Sigmoid colon (tissue), 7 donors: ENCODE measurements around the gene XPO1. TPM values are rescaled to one million over a fixed set of nuclear protein-coding genes. Genes with fewer than 3 reads are reported as not detected.
A peak's percentile ranks its signal among the peaks of the same experiment; 100 is the strongest.
"Not testable (repeated sequence)": the region's sequence is repeated elsewhere in the genome, so short reads cannot be mapped to it uniquely, and the experiment has no call there.

Experiments
- DNase-seq: peaks from one replicate; pipeline ENCODE4 v3.0.0-alpha.2; 2019
- H3K27ac ChIP-seq, 4 donors: fragments of 200-600 bp; sonication (generic); one replicate each; pipeline ENCODE4 v1.5.1; 2016 to 2019; ENCODE audit warnings: mild to moderate bottlenecking in 1 of 4
- H3K27me3 ChIP-seq, 3 donors: fragments of 200-600 bp; sonication (generic); one replicate each; pipeline ENCODE4 v1.5.1; 2019; ENCODE audit warnings: mild to moderate bottlenecking in 1 of 3
- H3K36me3 ChIP-seq, 4 donors: fragments of 200-600 bp; sonication (generic); one replicate each; pipeline ENCODE4 v1.5.1; 2016 to 2019
- H3K4me1 ChIP-seq, 4 donors: fragments of 200-600 bp; sonication (generic); one replicate each; pipeline ENCODE4 v1.5.1; 2017 to 2019
- H3K4me3 ChIP-seq, 4 donors: fragments of 200-600 bp; sonication (generic); one replicate each; pipeline ENCODE4 v1.5.1; 2017 to 2019; ENCODE audit warnings: mild to moderate bottlenecking in 2 of 4, moderate library complexity in 1 of 4
- H3K9me3 ChIP-seq, 4 donors: fragments of 200-600 bp in 3 of 4; sonication (generic) in 3 of 4; one replicate each; pipeline versions ENCODE4 v1.5.1 to v1.6.1; 2013 to 2019
- EP300 ChIP-seq, 4 donors: sonication (generic); formaldehyde crosslinking; IDR thresholded peaks; one replicate each; pipeline ENCODE4 v1.6.1; 2017; ENCODE audit warnings: antibody characterized with exemption in 4 of 4
- POLR2A ChIP-seq, 2 donors: fragments of 450-650 bp; IDR thresholded peaks; one replicate each; pipeline ENCODE4 v1.6.1; 2016; ENCODE audit warnings: antibody characterized with exemption in 2 of 2, mild to moderate bottlenecking in 2 of 2, moderate library complexity in 2 of 2
- POLR2AphosphoS5 ChIP-seq, 4 donors: sonication (generic); formaldehyde crosslinking; IDR thresholded peaks; one replicate each; pipeline ENCODE4 v1.6.1; 2017; ENCODE audit warnings: antibody characterized with exemption in 4 of 4
- WGBS, 2 donors: extraction: QIAGEN DNeasy Blood & Tissue Kit; methylation state at CpG; one replicate each; pipeline ENCODE4 v1.1.7; 2013; 5-methylcytosine and 5-hydroxymethylcytosine counted together
- intact Hi-C: fragments of 100-400 bp; cut with DNase I; formaldehyde crosslinking; loops from one replicate; pipeline ENCODE4 v1.15.1; 2023
- polyA plus RNA-seq, 3 donors: library from polyadenylated mRNA; stranded (reverse); fragments of 200-250 nt; gene quantifications; one replicate each; pipeline ENCODE4 v1.2.3, GENCODE V29; 2013
- total RNA-seq, 4 donors: library from RNA; depleted of rRNA; stranded (reverse); fragments of >200 nt; gene quantifications; one replicate each; pipeline ENCODE4 v1.1.0, GENCODE V29; 2016
- TF ChIP-seq, protein P1 (sequence below), 4 experiments: fragments of 450-650 bp in 3 of 4; fragments of 200-600 bp in 1 of 4; IDR thresholded peaks; one replicate each; pipeline ENCODE4 v1.5.1; 2016 to 2019; ENCODE audit warnings: antibody characterized with exemption in 4 of 4, mild to moderate bottlenecking in 3 of 4, moderate library complexity in 2 of 4
- donor health status: healthy with polysubstance abuse.
- donor health status: Bipolar disorder and iron deficiency.
- donor health status: healthy.

The XPO1 gene
- total and polyA plus RNA-seq, 7 donors = 23.4 to 460 (median 90.6) TPM

DNA sequence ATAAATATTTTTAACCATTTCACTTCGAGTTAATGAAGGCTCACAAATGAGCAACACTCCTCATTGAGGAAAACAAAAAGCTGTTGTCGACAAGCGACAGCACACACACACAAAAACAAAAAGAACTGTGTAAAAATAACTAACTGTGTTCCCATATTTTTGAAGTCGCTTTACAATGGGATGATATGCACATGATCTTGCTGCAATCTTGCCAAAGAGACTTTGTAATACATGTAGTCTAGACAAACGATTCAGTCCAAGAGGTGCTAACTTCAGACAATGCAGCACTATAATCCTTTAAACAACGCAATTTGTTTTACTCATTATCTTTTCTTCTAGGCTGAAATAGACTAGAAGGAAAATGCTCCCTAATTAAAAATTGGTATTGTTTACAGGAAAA, 60.1 kb downstream of the XPO1 start:
- no peaks in the 10 kb centered on the region for H3K9me3 ChIP-seq
- H3K4me1 ChIP-seq = no peaks in the 10 kb centered on the region
- H3K27ac ChIP-seq = no peak overlapping the region
- H3K36me3 ChIP-seq = peaks cover 0 to 64% (median 23%) of the 10 kb centered on the region in 4 donors
- intact Hi-C loops = no loop called here
- no peak overlapping the region for H3K4me3 ChIP-seq
- no peaks in the 10 kb centered on the region for H3K27me3 ChIP-seq
- TF ChIP-seq, protein P1, sequence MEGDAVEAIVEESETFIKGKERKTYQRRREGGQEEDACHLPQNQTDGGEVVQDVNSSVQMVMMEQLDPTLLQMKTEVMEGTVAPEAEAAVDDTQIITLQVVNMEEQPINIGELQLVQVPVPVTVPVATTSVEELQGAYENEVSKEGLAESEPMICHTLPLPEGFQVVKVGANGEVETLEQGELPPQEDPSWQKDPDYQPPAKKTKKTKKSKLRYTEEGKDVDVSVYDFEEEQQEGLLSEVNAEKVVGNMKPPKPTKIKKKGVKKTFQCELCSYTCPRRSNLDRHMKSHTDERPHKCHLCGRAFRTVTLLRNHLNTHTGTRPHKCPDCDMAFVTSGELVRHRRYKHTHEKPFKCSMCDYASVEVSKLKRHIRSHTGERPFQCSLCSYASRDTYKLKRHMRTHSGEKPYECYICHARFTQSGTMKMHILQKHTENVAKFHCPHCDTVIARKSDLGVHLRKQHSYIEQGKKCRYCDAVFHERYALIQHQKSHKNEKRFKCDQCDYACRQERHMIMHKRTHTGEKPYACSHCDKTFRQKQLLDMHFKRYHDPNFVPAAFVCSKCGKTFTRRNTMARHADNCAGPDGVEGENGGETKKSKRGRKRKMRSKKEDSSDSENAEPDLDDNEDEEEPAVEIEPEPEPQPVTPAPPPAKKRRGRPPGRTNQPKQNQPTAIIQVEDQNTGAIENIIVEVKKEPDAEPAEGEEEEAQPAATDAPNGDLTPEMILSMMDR (IDR thresholded peaks at IDR 0.05) = no peak
- TF ChIP-seq EP300 (IDR thresholded peaks at IDR 0.05) (no peak), POLR2AphosphoS5 (IDR thresholded peaks at IDR 0.05) (no peak), POLR2A (IDR thresholded peaks at IDR 0.05) (no peak)
- 83 to 90% methylated on average over 6 of the region's 6 CpGs for WGBS, 2 donors
- DNase-seq = no peak

DNA sequence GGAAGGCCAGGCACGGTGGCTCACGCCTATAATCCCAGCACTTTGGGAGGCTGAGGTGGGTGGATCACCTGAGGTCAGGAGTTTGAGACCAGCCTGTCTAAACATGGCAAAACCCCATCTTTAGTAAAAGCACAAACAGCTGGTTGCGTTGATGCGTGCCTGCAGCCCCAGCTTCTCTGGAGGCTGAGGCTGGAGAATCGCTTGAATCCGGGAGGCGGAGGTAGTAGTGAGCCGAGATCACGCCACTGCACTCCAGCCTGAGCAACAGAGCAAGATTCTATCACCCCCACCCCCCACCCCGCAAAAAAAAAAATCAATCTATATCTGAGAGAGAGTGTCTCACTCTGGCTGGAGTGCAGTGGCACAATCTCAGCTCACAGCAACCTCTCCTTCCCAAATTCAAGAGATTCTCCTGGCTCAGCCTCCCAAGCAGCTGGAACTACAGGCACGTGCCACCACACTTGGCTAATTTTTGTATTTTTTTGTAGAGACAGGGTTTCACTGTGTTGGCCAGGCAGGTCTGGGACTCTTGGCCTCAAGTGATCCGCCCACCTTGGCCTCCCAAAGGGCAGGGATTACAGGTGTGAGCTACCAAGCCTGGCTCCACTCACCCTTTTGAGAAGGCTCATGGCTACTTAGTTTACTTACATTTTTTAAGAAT, 61.1 kb downstream of the XPO1 start:
- WGBS, 2 donors = 95 to 97% methylated on average over 12 of the region's 12 CpGs

GRCh38 chr2:61471905-61472805, 66.0 kb downstream of the XPO1 start:
- no peak for DNase-seq
- 32 to 38% methylated on average over 19 of the region's 19 CpGs for WGBS, 2 donors
- intact Hi-C loops = loop anchor here (1.0 to 5.0 kb wide), 3 partner anchors 66 to 290 kb away; partner anchors contain the start of gene XPO1

More for the DNA sequence above, 61.1 kb downstream of the XPO1 start:
- H3K27me3 ChIP-seq, DNase-seq, H3K27ac ChIP-seq, H3K4me3 ChIP-seq, H3K4me1 ChIP-seq, intact Hi-C loops, H3K9me3 ChIP-seq: not testable (repeated sequence)
- H3K36me3 ChIP-seq = peaks cover 0 to 53% (median 14%) of the 10 kb centered on the region in 4 donors

DNA sequence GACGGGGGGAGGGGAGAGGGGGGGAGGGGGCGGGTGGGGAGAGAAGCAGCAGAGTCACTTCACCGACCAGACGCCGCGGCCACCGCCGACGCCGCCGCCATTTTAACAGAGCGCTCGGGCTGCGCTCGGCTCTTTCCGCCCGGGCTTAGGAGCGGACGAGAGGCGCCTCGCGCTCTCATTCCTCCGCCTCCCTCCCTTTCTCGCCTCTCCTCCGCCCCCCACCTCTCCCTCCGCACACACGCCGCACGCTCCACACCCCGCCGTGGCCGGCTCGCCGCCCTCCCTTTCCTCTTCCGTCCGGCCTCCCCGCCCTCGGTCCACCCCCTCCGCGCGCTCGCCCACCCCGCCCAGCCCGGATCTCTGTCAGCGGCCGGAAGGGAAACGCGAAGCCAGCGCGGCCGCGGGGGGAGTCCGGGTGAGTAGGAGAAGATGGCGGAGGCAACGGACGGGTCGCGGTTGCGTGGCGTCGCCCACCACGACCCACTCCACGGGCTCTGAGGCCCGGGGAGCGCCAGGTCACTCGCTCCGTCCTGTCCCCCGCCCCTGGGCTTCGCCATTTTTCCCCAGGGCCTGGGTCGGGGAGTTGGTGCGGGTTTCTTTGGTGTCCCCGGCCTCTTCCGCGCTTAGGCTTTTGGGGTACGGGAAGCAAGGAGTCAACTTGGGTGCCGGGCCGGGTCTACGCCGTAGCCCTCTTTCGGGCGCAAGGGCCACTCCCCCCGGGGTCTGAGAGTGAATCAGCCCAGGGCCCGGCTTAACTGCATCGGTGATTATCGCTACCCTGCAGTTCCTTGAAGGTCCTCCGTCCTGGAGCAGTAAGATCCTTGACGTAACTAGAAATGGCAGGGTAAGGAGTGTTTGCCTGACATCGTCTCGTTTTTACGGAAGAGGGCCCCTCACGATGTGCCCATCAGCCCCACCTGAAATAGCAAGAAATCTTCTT, 66.9 kb downstream of the XPO1 start, which contains the start of gene USP34:
Gene USP34, minus strand, starts transcription at position 123 of the 940 bp plus-strand sequence. CDS start 395 bp downstream, outside the sequence.
- intact Hi-C loops = loop anchor here (1.0 to 5.0 kb wide), 3 partner anchors 67 to 291 kb away; partner anchors contain the start of gene XPO1
- Histone ChIP-seq H3K27ac (peak within 1 kb of the TSS; percentile 95 to 99 (median 97)), H3K27me3 (no peaks in the 10 kb centered on the region), H3K4me1 (peaks cover 0 to 40% (median 30%) of the 10 kb centered on the region in 4 donors), H3K4me3 (peak within 1 kb of the TSS; percentile 79 to 90 (median 84)), H3K36me3 (no peaks in the 10 kb centered on the region), H3K9me3 (no peaks in the 10 kb centered on the region)
- DNase-seq = peak; percentile 97
- whole genome bisulfite sequencing, 2 donors = 0 to 1% methylated on average over 90 to 91 of the region's 91 CpGs
- TF ChIP-seq POLR2AphosphoS5 (IDR thresholded peaks at IDR 0.05) (peak; percentile 93 to 96 (median 94)), EP300 (IDR thresholded peaks at IDR 0.05) (peak in 1 of 4 donors; percentile 12), POLR2A (IDR thresholded peaks at IDR 0.05) (peak; percentile 75 to 79)
- TF ChIP-seq, protein P1 (IDR thresholded peaks at IDR 0.05) = no peak

More at GRCh38 chr2:61471905-61472805, 66.0 kb downstream of the XPO1 start:
- H3K27me3 ChIP-seq = no peaks in the 10 kb centered on the region
- no peaks in the 10 kb centered on the region for H3K9me3 ChIP-seq
- H3K4me1 ChIP-seq = peaks cover 0 to 32% (median 27%) of the 10 kb centered on the region in 4 donors
- peak overlapping the region; percentile 79 to 90 (median 84) for H3K4me3 ChIP-seq
- TF ChIP-seq POLR2AphosphoS5 (IDR thresholded peaks at IDR 0.05) = no peak
- TF ChIP-seq, protein P1 (IDR thresholded peaks at IDR 0.05) = no peak
- TF ChIP-seq POLR2A (IDR thresholded peaks at IDR 0.05) = no peak
- no peak for TF ChIP-seq EP300 (IDR thresholded peaks at IDR 0.05)
- H3K27ac ChIP-seq = peak overlapping the region; percentile 95 to 99 (median 97)
- H3K36me3 ChIP-seq = peaks cover 0 to 6% (median 0%) of the 10 kb centered on the region in 4 donors
